Middle frontal gyrus (tissue), 1 donor: ENCODE results near the gene ATG5.

Experiments used
- DNase-seq: peaks from one replicate; pipeline ENCODE4 v3.0.0-alpha.2; 2015; ENCODE audit warnings: low spot score; ENCODE audit errors: extremely low spot score

Gene ATG5

DNA sequence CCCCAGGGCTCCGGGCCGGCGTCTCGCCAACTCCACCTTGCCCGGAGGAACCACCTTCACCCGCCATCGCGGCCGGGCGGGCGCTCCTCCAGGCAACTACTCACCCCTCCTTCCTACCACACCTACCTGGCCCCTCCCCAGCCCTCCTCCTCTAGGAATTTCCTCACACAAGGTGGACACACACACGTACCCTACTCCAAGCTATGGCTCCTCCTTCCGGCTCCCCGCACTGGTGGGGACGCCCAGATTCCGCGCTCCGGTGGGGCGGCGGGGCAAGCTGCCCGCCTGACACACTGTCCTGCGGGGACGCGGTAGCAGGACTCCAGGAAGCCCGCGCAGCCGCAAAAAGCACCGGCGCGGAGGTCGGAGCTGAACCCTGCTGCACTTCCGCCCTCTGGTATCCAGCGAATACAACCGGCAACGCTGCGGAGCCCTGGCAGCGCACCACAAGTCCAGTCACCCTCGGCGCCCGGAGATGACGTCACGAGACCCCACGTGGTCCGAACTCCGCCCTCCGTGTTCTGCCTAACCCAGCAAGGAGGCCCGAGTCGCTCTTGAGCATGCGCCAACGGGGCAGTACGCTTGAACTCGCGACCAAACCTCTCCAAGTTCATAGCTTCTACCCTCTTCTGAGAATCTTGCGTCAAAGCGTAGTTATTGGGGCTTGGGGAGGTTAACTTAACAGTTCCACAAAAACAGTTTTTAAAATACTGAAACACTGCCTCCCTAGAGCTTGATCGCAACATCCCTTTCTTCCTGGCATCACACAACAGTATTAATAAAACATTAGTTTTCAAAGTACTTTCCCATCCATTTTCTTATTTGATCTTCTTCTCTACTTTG, at the start of gene ATG5:
Gene ATG5, minus strand, starts transcription at position 425 of the 843 bp plus-strand sequence. CDS start 9,552 bp downstream, outside the sequence.
- peak; percentile 94 for DNase-seq

DNA sequence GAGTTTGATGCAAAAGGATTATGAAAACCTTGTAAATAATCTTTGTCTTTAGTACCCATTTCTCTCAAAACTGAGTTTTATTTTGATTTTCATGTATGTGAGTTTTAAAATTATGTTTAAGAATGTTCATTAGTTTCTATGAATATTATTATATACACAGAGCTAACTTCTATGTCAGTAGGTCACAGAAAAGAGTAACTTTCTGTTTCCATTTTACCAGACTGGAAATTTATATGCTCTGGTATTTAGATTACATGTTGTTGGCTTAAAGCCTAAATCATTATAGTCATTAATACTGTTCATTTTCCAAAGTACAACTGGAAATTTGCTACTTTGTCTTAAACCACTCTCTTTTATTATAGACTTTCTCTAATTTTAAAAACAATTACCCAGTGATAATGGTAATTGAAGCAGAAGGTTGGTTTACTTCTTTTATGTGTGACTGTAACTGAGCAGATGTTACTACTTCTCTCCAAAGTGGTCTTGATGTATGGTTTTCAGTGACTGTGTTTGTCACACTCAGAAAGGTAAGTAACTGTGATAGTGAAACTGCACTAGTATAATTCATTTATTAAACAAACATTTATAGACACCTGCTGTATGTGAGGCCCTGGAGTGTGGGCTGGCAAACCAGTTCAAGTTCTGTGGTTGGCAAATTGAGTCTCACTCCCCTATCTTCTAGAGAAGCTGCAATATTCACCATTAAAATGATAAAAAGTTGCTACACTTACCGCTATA, 48.1 kb upstream of the ATG5 start:
- DNase-seq, result no peak

DNA sequence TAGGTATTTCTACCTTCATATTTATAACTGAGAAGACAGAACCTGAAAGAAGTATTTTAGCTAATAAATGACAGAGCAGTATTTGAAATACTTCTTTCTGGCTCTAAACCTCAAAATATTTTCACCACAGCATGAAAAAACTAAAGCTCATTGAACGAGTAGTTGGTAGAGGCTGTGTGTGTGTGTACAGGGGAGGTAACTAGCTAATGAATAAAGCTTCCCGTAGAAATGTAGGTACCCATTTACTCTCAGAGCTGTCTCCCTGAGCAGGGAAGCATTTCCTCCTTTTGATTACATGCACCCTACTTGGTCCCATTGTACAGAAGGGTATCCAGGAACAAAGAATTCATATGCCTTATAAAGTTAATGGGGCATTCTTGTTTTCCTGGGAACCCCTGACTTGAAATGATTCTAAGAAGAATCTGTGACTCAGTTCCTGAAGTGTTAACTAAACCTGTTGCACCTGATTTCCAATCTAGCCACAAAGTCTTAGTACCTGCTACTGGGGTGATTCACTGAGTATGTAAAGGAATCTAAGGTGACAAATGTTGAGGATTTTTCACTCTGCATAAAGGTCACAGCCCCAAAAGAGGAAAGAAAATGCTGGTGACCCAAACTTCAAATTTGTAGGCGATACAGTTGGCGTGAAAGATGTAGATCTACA, 47.4 kb upstream of the ATG5 start:
- DNase-seq, result no peak

DNA sequence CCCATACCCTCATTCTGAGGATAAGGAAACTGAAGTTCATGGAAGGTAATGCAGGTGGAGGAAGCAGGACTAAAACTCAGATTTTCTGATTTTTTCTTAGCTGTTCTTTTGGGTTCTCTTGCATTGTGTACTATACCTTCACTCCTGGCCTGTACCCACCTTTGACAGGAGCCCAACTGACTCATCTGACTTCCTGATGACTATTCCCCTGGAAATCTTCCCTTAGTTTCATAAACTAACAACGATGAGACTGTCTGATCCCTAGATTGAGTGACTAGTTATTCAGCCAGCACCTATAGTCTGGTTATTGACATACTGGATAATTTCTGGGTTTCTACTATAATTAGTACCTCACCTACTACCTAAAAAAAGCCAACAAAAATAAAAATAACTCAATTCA, 45.1 kb upstream of the ATG5 start:
- DNase-seq, result no peak

DNA sequence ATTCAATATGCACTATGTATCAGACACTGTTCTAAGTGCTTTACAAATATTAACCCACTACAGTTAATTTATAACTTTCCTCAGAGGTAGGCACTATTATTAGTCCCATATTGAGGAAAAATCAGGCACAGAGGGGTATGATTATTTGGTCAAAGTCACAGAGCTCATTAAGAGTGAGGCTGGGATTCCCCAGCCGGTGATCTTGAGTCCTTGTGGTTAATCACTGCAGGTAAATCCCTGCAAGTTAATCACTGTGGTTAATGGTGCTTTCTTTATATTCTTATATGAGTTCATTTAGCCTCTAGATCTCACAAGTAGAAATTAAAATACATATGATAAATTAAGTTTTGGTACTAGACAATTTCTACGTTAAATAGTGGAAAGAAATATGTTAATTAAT, 44.2 kb upstream of the ATG5 start:
- DNase-seq, result no peak

DNA sequence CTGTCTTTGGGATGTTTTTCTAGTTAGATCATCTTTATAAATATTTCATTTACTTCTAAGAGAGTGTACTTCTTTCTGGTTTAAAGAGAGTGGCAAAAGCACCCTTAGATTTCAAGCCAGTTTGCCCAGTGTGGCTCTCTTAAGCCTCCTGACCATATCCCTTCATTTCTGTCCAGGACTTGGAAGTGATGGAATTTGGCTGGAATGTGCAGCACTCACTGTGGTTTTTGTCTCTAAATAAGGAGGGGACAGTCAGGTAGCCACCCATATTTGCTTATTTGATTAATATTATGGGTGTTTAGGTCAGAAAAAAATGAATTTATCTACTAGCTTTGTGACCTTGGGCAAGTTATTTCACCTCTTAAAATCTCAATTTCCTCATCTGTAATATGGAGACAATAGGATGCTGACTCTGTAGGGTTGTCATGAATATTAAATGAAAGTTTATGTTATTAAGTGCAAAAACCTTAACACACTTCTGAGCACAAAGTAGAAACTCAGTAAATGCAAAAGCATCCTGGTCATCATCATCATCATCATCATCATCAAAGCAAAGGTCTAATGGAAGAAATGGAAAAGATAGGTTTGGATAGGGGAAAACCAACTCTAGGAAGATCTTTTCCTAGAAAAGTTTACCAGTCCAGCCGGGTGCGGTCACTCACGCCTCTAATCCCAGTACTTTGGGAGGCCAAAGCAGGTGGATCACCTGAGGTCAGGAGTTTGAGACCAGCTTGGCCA, 38.0 kb upstream of the ATG5 start:
- DNase-seq, result no peak

DNA sequence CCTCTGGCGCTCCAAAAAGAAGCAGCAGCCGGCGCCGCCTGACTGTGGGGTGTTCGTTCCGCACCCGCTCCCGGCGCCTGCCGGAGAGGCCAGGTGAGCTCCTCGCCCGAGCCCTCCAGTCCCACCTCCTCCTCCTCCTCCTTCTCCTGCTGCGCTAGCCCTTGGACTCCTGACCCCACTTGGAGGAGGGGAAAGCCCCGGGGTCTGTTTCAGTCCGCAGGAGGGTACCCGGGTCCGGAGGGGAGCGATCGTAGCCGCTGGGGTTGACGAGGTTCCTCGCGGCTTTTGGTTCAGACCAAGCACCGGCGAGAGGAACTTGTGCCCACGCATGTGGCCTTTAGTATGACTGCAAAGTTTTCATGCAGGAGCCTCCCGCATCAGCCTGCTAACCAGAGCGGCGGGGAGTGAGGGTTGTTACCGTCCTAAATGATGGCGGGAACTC, 35.5 kb upstream of the ATG5 start:
- DNase-seq, result no peak

DNA sequence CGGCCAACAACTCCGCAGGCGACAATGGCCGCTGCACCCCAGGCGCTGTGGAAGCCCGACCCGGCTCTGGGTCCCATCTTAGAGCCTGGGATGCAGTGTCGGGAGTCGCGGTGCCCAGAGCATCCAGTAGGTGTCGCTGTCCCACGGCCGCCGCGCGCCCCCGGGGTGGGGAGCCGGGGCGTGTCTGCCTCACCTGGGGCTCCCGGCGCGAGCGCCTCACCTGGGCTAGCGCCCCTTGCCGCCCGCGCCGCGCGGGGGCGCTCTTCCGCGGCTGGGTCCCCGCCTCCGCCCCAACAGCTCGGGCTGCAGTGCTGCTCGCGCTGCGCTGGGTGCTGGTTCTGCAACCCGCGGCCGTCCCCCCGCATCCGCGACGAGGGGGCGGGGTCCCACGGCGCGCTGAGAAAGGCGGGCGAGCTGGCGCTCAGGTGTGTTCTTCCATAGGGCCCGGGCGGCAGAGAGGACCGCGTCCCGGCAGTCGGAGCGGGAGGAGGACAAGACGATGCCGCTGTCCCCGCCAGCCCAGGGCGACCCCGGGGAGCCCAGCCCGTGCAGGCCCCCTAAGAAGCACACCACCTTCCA, 34.9 kb upstream of the ATG5 start, which contains the start of gene CRYBG1:
Gene CRYBG1, plus strand, starts transcription at position 308 of the 579 bp plus-strand sequence. Its CDS starts 192 bp downstream, at position 500.
- DNase-seq, result no peak

DNA sequence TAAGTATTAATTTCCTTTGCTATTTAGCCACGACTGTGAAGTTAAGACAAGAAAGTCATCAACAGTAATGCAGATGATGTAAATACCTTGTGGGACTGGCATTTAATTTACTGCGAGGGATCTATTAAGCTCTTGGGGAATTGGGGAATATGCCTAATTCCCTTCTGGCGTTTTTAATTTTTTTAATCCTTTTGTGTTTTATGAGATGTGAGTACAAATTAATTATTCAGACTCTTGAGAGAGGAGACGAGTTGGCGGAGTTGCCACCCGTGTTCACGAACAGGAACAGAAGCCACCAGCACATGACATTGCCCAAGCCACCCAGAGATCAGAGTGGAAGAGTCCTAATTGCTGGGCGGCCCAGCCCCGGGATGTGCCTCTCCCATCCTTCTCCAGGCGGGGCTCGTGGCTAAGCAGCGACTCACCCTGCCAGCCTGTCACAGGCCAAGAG, 34.4 kb upstream of the ATG5 start:
- no peak for DNase-seq

DNA sequence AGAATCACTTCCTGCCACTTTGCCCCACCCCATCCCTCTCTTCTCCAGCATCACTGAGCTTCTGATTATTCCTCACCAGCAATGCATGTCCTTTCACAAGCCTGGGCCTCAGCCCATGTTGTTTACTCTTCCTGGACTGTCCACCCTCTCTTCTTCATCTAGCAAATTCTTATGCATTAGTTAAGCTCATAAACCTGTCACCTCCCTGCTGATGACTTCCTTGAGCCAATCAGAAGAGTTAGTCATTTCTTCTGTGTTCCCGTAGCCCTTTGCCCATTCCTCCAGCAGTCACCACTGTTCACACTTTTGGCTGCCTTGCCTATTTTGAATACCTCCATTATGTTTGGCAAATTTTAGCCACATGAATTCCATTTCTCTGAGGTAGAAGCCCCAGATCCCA, 30.8 kb upstream of the ATG5 start:
- no peak for DNase-seq

DNA sequence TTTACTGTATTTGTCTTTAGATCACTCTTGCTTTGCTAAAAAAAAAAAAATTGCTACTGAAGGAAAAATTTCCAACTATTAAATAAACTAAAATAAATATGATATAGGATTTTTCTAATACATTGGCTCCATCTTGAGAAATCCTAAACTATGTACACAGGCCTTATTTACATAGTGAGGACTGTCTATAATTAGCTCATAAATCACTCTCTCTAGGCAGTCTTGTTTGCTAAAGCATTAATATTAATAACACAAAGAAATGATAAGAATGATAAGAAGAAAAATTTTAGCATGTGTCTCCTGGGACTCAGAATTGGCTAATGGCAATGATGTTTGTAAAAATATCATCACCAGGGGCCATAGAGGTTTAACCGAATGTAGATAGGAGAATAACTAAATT, 21.7 kb upstream of the ATG5 start:
- no peak for DNase-seq

DNA sequence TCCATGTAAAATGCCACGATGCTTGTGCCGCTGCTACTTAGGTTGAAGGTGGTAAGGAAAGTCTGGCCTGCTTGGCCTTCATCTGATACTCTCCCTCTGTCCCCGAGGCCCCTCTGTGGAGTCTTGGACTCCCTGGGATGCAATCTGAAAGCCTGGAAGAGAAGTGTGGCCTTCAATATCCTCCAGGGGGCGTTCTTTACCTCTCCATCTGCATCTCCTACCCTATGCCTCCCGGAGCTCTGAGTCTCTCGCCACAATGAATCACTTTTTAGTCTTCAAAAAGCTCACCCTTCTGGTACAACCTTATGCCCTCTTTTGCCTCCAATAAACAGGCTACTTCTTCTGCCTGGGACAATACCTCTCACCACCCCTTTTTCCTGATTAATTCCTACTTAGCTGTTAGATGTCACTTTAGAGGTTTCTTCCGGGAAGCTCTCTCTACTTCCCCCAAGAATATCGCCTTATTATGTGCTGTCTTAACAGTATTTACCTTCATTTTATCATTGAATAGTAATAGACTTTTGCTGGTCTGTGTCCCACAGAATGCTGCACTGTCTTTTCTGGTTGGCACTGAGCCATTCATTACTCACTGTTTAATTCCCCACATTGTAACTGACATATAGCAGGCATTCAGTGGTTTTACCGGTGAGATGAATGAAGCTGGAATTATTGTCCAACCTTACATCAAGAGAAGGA, 13.9 kb upstream of the ATG5 start:
- peak; percentile 24 for DNase-seq

DNA sequence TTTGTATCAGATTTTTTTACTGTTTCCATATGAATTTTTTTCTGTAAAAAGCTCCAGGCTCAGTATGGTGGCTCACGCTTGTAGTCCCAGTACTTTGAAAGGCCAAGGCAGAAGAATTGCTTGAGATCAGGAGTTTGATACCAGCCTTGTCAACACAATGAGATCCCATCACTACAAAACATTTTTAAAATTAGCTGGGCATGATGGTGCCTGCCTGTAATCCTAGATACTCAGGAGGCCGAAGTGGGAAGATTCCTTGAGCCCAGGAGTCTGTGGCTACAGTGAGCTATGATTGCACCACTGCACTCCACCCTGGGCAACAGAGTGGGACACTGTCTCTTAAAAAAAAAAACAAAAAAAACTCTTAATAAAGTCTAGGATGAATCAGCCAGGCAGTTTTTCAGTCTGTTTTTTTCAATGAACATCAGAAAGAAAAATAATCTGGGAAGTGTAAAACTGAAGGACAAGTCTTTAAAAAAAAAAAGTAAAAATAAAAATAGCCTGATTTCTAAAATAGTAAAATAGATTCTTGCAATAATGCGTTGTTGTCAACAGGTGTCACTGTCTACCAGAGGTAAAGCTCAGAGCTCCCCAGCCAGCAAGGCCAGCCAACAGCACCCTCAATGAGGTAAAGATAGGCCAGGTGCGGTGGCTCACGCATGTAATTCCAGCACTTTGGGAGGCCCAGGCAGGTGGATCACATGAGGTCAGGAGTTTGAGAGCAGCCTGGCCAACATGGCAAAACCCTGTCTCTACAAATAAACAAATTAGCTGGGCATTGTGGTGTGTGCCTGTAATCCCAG, 9.3 kb upstream of the ATG5 start:
- DNase-seq, result no peak

DNA sequence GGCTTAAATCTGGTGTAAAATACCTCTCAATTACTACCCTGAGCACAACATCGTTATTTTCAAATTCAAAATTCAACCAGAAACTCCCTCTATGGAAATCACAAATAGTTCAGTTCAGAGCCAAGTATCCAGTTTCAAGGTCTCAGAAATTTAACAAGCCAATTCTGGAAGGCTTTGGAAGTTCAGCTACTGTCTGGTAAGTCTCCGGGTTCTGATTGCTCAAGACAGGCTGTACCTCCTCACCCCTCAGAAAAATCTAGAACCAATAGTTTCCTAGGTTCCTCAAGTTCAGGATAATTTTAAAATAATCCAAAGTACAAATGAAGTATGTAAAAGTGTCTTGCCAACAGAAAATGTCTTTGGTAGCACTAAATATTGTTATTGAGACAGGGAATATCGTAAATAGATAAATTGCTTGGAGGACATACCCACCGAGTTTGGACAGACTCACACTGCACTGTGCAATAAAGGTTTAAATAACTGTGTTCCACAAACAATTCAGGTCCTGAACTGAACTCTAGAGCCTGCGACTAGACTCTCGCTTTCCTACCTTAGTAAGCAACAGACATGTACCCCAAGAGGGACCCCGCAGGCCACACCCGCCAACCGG, 729 bp downstream of the ATG5 start:
- DNase-seq, result no peak

DNA sequence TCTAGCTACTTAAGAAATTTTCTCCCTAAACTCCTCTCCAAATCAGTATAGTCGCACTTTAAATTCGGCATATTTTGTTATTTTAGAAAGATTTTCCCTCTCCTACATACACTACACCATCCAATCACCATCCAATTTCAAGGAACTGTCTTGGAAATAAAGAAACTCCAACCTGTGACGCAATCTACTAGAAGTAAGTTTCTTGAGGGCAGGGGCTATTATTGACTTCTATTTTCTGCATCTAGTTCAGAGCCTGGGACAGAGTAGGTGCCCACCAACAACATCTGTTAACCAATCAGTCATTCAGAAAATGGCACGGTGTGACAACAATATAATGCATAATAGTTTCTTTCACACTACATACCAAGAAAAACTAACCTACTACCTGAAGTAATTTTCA, 3.6 kb downstream of the ATG5 start:
- no peak for DNase-seq

DNA sequence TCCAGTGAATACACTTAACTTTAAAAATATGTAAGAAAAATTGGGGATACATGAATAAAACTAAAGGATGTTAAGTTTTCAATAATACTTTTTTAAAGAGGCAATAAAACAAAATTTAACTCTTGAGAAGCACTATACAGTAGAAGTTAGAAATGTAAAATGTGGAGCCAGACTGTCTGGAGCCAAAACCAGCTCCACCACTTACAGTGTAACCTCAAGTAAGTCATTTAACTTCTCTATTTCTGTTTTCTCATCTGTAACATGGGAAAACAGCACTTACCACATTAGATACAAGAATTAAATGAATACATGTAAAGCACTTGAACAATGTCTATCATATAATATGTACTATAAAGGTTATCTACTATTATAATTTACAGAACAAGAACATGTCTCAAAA, 6.7 kb downstream of the ATG5 start:
- no peak for DNase-seq

DNA sequence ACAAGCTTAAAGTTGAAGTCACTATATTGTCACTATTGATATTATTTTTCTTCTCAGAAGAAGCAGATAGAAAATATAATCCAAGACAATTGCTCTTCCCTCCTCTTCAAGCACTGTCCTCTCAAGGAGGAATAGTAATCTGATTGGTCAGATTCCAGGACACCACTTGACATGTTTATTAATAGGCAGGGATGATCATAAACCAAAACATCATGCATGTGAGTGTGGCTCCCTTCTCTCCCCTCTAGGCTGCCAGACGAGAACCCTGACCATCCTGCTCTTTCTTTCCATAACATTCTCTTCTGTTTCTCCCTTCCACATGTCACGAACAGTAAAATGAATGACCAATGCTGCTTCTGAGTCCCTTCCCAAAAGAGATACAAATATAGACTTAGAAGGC, 7.5 kb downstream of the ATG5 start:
- no peak for DNase-seq

DNA sequence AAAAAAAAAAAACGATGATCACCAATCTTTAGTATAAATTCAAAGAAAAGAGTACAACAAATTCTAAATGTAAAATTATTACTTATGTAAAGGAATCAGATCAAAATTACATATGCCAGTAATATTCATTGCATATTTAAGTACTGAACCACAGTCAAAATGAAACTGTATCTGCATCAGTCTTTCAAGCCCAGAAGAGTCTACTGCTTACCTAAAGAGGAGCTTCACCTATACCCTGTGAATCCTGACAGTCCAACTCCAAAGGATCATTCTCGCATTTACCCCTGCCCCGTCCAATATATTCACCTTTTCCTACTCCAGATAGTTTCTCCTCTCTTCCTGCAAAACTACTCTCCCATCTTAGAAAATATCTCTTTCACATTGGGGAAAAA, 9.2 kb downstream of the ATG5 start:
- DNase-seq, result no peak

DNA sequence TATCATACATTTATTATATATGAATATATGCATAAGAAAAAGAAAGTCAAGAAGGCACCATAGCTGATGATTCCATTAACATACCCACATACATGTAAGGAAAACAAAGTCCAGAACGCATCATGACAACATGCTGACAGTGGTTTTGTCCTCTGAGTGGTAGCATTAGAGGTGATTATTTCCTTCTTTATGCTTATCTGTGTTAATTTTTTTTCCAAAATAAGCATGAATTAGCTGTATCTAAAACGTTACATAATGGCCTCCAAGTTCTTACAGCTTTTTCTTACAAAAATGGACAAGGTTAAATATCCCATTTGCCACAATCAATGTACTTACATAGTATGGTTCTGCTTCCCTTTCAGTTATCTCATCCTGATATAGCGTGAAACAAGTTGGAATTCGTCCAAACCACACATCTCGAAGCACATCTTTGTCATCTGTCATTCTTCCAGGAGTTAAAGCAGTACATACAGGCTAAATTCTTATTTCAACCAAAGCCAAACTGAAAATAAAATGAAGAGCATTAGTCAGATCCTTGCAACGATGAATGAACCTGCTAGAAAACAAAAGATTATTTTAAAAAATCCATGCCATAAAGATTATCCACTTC, 9.7 kb downstream of the ATG5 start:
- no peak for DNase-seq
